HepG2 (cell line): Measurements from ENCODE around the gene CHAF1A. TPM values are rescaled to one million over a fixed set of nuclear protein-coding genes. Genes with fewer than 3 reads are reported as not detected.

Source experiments
- CAMTA2 ChIP-seq: sonication (generic); formaldehyde crosslinking; IDR thresholded peaks from 2 replicates; pipeline ENCODE4 v1.4.0; 2020; ENCODE audit warnings: mild to moderate bottlenecking, missing genetic modification reagents, borderline replicate concordance
- HMG20A ChIP-seq: IDR thresholded peaks from 2 replicates; pipeline ENCODE4 v1.6.1; 2016; ENCODE audit warnings: borderline replicate concordance
- IRX3 ChIP-seq: sonication (generic); formaldehyde crosslinking; IDR thresholded peaks from 2 replicates; pipeline ENCODE4 v1.8.1; 2023; ENCODE audit warnings: mild to moderate bottlenecking, low read depth, missing genetic modification reagents, borderline replicate concordance
- ISX ChIP-seq: sonication (generic); formaldehyde crosslinking; conservative IDR thresholded peaks from 2 replicates; pipeline ENCODE4 v1.5.0; 2020; ENCODE audit warnings: missing genetic modification reagents
- KLF13 ChIP-seq: sonication (generic); formaldehyde crosslinking; IDR thresholded peaks from 2 replicates; pipeline ENCODE4 v1.4.0; 2020; ENCODE audit warnings: mild to moderate bottlenecking, missing genetic modification reagents
- KLF6 ChIP-seq: IDR thresholded peaks from 2 replicates; pipeline ENCODE4 v1.8.0; 2016; ENCODE audit warnings: missing biosample characterization, missing genetic modification reagents
- MIER2 ChIP-seq: IDR thresholded peaks from 2 replicates; pipeline ENCODE4 v1.6.1; 2016; ENCODE audit warnings: missing biosample characterization, missing genetic modification reagents
- MTF2 ChIP-seq: sonication (generic); formaldehyde crosslinking; IDR thresholded peaks from 2 replicates; pipeline ENCODE4 v1.5.0; 2020; ENCODE audit warnings: missing genetic modification reagents, borderline replicate concordance
- NCOA5 ChIP-seq: sonication (generic); formaldehyde crosslinking; IDR thresholded peaks from 2 replicates; pipeline ENCODE4 v1.4.0; 2020; ENCODE audit warnings: missing genetic modification reagents
- PCBP1 ChIP-seq: fragments of 200-400 bp; formaldehyde crosslinking; IDR thresholded peaks from 2 replicates; pipeline ENCODE4 v1.6.1; 2017; ENCODE audit warnings: mild to moderate bottlenecking, low read depth, low read length, borderline replicate concordance
- POLR2A ChIP-seq, 2 experiments: IDR thresholded peaks; 2 replicates each; pipeline ENCODE4 v1.6.1; 2011; ENCODE audit warnings: low read depth in 2 of 2, low read length in 2 of 2, mild to moderate bottlenecking in 1 of 2, moderate library complexity in 1 of 2; ENCODE audit not compliant: insufficient read depth in 1 of 2
- RFXANK ChIP-seq: IDR thresholded peaks from 2 replicates; pipeline ENCODE4 v1.6.1; 2016
- RXRB ChIP-seq: IDR thresholded peaks from 2 replicates; pipeline ENCODE4 v1.6.1; 2016; ENCODE audit warnings: borderline replicate concordance, missing genetic modification reagents, missing compliant biosample characterization
- SAP130 ChIP-seq: IDR thresholded peaks from 2 replicates; pipeline ENCODE4 v1.6.1; 2016; ENCODE audit warnings: low read depth
- TAF1 ChIP-seq: sonication (generic); formaldehyde crosslinking; IDR thresholded peaks from 2 replicates; pipeline ENCODE4 v1.4.0; 2020; ENCODE audit warnings: missing genetic modification reagents
- TOE1 ChIP-seq: sonication (generic); formaldehyde crosslinking; IDR thresholded peaks from 2 replicates; pipeline ENCODE4 v1.4.0; 2020; ENCODE audit warnings: mild to moderate bottlenecking, missing genetic modification reagents
- U2AF1 ChIP-seq: fragments of 200-400 bp; formaldehyde crosslinking; optimal IDR thresholded peaks from 2 replicates; pipeline ENCODE3; 2017; ENCODE audit warnings: mild to moderate bottlenecking, low read depth, low read length
- ZNF30 ChIP-seq: sonication (generic); formaldehyde crosslinking; IDR thresholded peaks from 2 replicates; pipeline ENCODE4 v1.5.0; 2020; ENCODE audit warnings: mild to moderate bottlenecking, missing genetic modification reagents
- ZNF496 ChIP-seq: sonication (generic); formaldehyde crosslinking; IDR thresholded peaks from 2 replicates; pipeline ENCODE4 v1.8.1; 2023; ENCODE audit warnings: mild to moderate bottlenecking, moderate library complexity, missing genetic modification reagents; ENCODE audit not compliant: insufficient replicate concordance
- ZNF543 ChIP-seq: sonication (generic); formaldehyde crosslinking; IDR thresholded peaks from 2 replicates; pipeline ENCODE4 v1.4.0; 2020; ENCODE audit warnings: mild to moderate bottlenecking, missing genetic modification reagents
- ZNF557 ChIP-seq: sonication (generic); formaldehyde crosslinking; IDR thresholded peaks from 2 replicates; pipeline ENCODE4 v1.4.0; 2020; ENCODE audit warnings: missing genetic modification reagents
- ZNF572 ChIP-seq: sonication (generic); formaldehyde crosslinking; IDR thresholded peaks from 2 replicates; pipeline ENCODE4 v1.5.1; 2020; ENCODE audit warnings: mild to moderate bottlenecking, missing genetic modification reagents
- ZNF713 ChIP-seq: sonication (generic); formaldehyde crosslinking; IDR thresholded peaks from 2 replicates; pipeline ENCODE4 v1.4.0; 2020; ENCODE audit warnings: mild to moderate bottlenecking, missing genetic modification reagents
- ZNF749 ChIP-seq: sonication (generic); formaldehyde crosslinking; IDR thresholded peaks from 2 replicates; pipeline ENCODE4 v1.8.0; 2022; ENCODE audit warnings: mild to moderate bottlenecking, missing genetic modification reagents, moderate library complexity, borderline replicate concordance
- ZNF850 ChIP-seq: sonication (generic); formaldehyde crosslinking; conservative IDR thresholded peaks from 2 replicates; pipeline ENCODE4 v1.9.0; 2021; ENCODE audit warnings: mild to moderate bottlenecking, missing genetic modification reagents
- polyA plus RNA-seq, 8 experiments: library from polyadenylated mRNA; depleted of rRNA in 3 of 8; stranded (reverse) in 7 of 8; unstranded in 1 of 8; fragments of >200 nt; fragmentation: Illumina TruSeq in 4 of 8; extraction: Trizol in 4 of 8; gene quantifications; 2 replicates each; pipeline versions ENCODE4 v1.2.1 to v1.2.3, GENCODE V29; 2011 to 2016; ENCODE audit warnings: low read depth in 4 of 8, missing spikeins in 1 of 8, mixed read lengths in 1 of 8; ENCODE audit not compliant: insufficient read depth in 1 of 8
- total RNA-seq, 5 experiments: library from RNA; depleted of rRNA; stranded (reverse); fragments of >200 nt; fragmentation: Illumina TruSeq; extraction: Trizol; gene quantifications; 2 replicates each; pipeline ENCODE4 v1.2.3, GENCODE V29; 2016; ENCODE audit warnings: low read depth in 1 of 5
- TF ChIP-seq, protein P1 (sequence below): sonication (generic); formaldehyde crosslinking; IDR thresholded peaks from 2 replicates; pipeline ENCODE4 v1.5.0; 2020; ENCODE audit warnings: missing genetic modification reagents, mild to moderate bottlenecking, borderline replicate concordance
- TF ChIP-seq, protein P2 (sequence below): sonication (generic); formaldehyde crosslinking; IDR thresholded peaks from 2 replicates; pipeline ENCODE4 v1.8.0; 2022; ENCODE audit warnings: missing genetic modification reagents, mild to moderate bottlenecking, borderline replicate concordance
- TF ChIP-seq, protein P3 (sequence below): fragments of 450-650 bp; IDR thresholded peaks from 2 replicates; pipeline ENCODE4 v1.6.1; 2016
- TF ChIP-seq, protein P4 (sequence below): sonication (generic); formaldehyde crosslinking; IDR thresholded peaks from 2 replicates; pipeline ENCODE4 v1.5.1; 2020; ENCODE audit warnings: missing genetic modification reagents, mild to moderate bottlenecking, borderline replicate concordance

Gene CHAF1A
- total and polyA plus RNA-seq, 2 of the 13 experiments (the other 11 are each of a cell fraction or from before 2014, with no cell fraction given) = 11.0 to 34.8 TPM

DNA sequence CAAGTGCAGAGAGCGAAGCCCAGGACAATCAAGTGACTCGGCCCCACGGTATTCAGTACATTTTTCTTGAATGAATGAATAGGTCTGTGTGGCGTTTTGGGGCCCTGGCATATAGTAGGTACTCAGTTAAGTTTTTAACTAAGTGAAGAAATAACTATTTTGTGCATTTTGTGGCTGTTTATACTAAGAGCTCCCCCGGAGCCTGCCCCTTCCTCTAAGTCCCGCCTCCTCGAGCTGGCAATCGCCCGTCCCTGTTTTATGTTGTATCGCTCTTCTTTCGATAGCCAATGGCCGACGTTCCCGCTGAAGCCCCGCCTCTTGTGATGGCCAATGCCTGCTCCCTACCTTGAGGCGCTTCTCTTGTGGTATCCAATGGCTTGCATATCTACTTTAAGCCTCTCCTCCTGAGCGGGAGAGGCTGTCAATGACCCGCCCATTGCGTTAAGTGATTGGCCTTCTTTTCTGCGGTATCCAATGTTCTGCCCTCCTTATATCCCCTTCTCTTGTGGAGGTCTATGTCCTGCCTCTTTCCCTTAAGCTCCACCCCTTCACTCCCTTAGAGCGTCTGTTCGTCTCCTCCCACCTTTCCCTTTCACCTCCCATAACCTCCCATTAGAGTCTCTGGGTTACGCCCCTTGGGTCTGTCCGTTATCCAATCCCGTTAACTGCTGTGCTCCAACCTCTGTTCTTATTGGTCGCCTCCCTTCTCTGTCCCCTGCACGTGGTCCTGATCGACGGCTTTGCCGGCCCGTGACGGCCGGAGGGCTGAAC is 69.1 kb downstream of the CHAF1A start (continued):
- TF ChIP-seq, protein P1, sequence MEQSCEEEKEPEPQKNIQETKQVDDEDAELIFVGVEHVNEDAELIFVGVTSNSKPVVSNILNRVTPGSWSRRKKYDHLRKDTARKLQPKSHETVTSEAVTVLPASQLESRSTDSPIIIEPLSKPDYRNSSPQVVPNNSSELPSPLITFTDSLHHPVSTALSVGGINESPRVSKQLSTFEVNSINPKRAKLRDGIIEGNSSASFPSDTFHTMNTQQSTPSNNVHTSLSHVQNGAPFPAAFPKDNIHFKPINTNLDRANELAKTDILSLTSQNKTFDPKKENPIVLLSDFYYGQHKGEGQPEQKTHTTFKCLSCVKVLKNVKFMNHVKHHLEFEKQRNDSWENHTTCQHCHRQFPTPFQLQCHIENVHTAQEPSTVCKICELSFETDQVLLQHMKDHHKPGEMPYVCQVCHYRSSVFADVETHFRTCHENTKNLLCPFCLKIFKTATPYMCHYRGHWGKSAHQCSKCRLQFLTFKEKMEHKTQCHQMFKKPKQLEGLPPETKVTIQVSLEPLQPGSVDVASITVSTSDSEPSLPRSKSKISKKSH (CRISPR knock-in tag) = no peak
- TF ChIP-seq, protein P2, sequence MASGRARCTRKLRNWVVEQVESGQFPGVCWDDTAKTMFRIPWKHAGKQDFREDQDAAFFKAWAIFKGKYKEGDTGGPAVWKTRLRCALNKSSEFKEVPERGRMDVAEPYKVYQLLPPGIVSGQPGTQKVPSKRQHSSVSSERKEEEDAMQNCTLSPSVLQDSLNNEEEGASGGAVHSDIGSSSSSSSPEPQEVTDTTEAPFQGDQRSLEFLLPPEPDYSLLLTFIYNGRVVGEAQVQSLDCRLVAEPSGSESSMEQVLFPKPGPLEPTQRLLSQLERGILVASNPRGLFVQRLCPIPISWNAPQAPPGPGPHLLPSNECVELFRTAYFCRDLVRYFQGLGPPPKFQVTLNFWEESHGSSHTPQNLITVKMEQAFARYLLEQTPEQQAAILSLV (CRISPR knock-in tag) = no peak
- no peak for TF ChIP-seq TOE1 (CRISPR knock-in tag)
- TF ChIP-seq ZNF543 (CRISPR knock-in tag) = no peak
- no peak for TF ChIP-seq MIER2 (CRISPR knock-in tag)
- no peak for TF ChIP-seq ZNF749
- no peak for TF ChIP-seq NCOA5 (CRISPR knock-in tag)
- no peak for TF ChIP-seq PCBP1
- no peak for TF ChIP-seq CAMTA2 (CRISPR knock-in tag)
- no peak for TF ChIP-seq ZNF713 (CRISPR knock-in tag)
- peak; percentile 31; the same call in 1 of the 2 replicates for TF ChIP-seq SAP130 (CRISPR knock-in tag)
- no peak for TF ChIP-seq ISX
- TF ChIP-seq ZNF30 (CRISPR knock-in tag) = no peak
- TF ChIP-seq KLF13 (CRISPR knock-in tag) = no peak
- no peak for TF ChIP-seq U2AF1
- no peak for TF ChIP-seq ZNF557 (CRISPR knock-in tag)
- no peak for TF ChIP-seq ZNF850
- TF ChIP-seq ZNF572 (CRISPR knock-in tag) = no peak
- peak; percentile 17; the same call in 1 of the 2 replicates for TF ChIP-seq TAF1 (CRISPR knock-in tag)
- TF ChIP-seq RXRB (CRISPR knock-in tag) = no peak; the same call in 1 of the 2 replicates
- TF ChIP-seq KLF6 (CRISPR knock-in tag) = no peak
- no peak for TF ChIP-seq HMG20A
- TF ChIP-seq IRX3 (CRISPR knock-in tag) = no peak
- TF ChIP-seq MTF2 = no peak
- TF ChIP-seq, protein P3, sequence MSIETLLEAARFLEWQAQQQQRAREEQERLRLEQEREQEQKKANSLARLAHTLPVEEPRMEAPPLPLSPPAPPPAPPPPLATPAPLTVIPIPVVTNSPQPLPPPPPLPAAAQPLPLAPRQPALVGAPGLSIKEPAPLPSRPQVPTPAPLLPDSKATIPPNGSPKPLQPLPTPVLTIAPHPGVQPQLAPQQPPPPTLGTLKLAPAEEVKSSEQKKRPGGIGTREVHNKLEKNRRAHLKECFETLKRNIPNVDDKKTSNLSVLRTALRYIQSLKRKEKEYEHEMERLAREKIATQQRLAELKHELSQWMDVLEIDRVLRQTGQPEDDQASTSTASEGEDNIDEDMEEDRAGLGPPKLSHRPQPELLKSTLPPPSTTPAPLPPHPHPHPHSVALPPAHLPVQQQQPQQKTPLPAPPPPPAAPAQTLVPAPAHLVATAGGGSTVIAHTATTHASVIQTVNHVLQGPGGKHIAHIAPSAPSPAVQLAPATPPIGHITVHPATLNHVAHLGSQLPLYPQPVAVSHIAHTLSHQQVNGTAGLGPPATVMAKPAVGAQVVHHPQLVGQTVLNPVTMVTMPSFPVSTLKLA = peak; percentile 86
- TF ChIP-seq, protein P4, sequence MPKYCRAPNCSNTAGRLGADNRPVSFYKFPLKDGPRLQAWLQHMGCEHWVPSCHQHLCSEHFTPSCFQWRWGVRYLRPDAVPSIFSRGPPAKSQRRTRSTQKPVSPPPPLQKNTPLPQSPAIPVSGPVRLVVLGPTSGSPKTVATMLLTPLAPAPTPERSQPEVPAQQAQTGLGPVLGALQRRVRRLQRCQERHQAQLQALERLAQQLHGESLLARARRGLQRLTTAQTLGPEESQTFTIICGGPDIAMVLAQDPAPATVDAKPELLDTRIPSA (CRISPR knock-in tag) = no peak
- TF ChIP-seq POLR2A (IDR thresholded peaks at IDR 0.05; ENCODE audit: insufficient read depth in 1 of 2, low read depth in 2 of 2, low read length in 2 of 2) = peak; percentile 52 to 54; a peak in 2 of 4 replicates
- TF ChIP-seq RFXANK (CRISPR knock-in tag) = no peak
- no peak for TF ChIP-seq ZNF496
